Renal cortex interstitium (tissue), 11 donors: ENCODE data around the gene TJP3. TPM values are rescaled to one million over a fixed set of nuclear protein-coding genes. Genes with fewer than 3 reads are reported as not detected.

Experiments used
- DNase-seq, 11 donors: peaks; one replicate each; pipeline ENCODE4 v3.0.0-alpha.2; 2013; ENCODE audit warnings: low read depth in 9 of 11, low spot score in 4 of 11; ENCODE audit errors: extremely low read depth in 1 of 11
- polyA plus RNA-seq, 3 donors: library from polyadenylated mRNA; unstranded; fragments of 120-200 nt; gene quantifications; one replicate each; pipeline ENCODE4 v1.2.1, GENCODE V29; 2013; ENCODE audit not compliant: insufficient read length in 3 of 3

TJP3 gene
- polyA plus RNA-seq, 3 donors: 8.3 to 14.8 (median 11.1) TPM

DNA sequence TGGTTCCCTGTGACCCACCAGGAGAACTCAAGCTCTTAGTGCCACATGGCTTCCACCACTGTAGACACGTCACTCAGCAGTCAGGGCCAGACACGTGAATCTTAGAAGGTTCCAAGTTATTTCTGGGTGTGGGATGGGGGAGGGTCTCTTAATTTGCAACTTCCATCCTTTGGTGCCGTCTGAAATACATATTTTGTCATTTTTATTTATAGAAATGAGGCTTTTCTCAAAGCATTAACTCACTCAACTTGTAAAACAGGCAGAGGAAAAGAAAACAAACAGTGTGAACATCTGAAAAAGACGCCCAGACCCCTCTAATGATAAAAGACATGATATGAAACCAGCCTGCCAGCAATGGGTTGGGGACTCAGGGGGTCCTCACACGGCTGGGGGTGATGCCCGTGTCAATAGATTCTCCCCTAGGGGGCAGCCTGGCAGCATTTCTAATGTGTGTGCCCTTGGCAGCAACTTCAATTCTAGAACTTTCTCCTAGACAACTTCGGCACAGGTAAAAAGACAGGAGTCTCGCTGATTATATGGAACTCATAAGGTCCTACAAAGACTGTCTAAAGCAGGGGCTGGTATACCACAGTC is 23.3 kb upstream of the TJP3 start:
- DNase-seq: no peak

DNA sequence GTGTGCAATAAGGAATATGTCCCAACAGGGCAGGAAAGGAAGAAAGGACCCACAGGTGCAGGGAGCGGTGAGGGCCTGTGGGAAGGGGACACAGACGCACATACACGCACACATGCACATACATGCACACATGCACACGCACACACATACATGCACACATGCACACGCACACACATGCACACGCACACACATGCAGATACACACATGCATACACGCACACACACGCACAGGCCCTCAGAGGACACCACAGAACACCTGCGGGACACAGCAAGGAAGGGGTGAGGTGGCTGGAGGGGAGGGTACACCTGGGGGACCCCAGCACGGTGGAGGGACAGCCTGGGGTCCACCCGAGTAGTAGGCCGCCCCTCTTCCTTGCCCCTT is 20.8 kb upstream of the TJP3 start:
- DNase-seq: no peak

DNA sequence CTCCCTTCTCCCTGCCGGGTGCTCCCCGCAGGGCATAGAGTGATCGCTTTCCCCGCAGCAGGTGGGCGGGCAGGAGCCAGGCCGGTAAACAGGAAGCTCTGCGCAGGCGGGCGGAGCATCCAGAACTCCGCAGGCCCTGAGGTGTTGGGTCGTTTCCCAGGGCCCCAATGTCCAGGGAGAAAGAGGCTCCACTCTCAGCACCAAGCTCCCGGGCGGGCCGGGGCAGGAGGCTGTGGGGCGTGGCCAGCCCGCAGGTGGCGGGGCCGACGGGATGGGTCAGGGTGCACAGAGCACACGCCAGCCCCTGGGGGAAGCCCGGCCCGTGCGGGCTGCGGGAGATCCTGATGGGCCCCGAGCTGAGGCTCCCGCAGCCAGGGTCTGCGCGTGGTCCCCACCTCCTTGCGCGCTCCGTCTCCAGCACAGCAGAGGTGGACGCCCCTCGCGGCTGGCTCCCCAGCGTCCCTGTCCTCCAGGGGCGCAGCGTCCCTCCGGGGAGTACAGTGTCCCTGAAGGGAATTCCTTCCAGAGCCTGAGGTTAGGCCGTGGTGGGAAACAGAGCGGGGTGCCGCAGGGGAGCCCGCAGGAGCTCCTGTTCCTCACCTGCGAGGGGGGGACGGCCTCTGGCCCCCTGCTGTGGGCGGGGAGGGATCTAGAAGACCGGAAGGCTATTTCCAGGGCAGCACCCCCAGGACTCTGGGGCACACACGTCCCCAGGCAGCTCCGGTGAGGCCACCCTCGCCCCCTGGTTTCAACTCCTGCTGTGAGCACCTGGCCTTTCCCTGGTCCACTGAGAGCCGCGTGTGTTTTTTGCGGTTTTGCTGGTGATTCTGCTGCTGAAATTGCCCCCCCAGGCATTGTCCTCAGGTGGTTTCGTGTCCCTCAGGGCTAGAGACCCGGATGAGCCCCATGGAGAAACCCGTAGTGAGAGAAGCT is 20.1 kb upstream of the TJP3 start:
- no peak for DNase-seq

GRCh38 chr19:3690551-3691371 is 17.4 kb upstream of the TJP3 start:
- no peak for DNase-seq

- DNase-seq: no peak
Observed at GRCh38 chr19:3691372-3691716, 16.8 kb upstream of the TJP3 start.

GRCh38 chr19:3691726-3692125 is 16.5 kb upstream of the TJP3 start:
- DNase-seq: no peak

DNA sequence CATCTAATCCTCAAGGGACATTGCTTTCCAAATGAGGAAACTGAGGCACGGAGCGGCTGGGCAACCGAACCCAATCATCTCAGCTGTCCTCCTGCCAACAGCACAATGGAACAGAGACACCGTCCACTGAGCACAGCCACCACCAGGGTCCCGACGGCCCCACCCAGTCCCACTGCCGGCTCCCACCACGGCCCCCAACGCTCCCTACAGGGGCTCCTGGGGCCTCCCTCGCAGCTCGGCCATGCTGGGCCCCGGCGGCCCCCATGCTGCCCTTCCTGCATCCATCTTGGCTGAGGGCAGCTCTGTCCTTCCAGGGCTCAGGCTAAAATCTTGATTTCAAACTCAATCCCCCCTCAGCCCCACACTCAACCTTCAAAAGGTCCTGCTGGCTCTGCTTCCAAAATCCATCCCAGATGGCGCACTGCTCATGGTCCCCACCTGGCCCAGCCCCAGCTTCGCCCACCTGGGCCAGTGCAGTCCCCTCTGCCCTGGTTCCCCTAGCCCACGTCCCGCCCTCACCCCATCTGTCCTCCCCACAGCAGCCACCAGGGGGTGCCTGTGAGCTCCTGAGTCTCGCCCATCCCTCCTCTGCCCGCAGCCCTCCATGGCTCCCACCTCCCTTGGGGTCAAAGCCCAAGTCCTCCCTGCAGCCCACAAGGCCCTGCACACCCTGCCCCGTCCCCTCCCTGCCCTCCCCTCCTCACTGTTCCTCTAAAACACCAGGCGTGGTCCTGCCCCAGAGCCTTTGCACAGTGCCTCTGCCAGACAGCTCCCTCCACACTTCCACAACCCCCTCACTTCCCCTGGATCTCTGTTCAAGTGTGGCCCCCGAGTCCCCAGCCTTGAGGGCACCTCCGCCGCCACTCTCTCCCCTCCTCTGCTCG is 15.8 kb upstream of the TJP3 start:
- DNase-seq: no peak

DNA sequence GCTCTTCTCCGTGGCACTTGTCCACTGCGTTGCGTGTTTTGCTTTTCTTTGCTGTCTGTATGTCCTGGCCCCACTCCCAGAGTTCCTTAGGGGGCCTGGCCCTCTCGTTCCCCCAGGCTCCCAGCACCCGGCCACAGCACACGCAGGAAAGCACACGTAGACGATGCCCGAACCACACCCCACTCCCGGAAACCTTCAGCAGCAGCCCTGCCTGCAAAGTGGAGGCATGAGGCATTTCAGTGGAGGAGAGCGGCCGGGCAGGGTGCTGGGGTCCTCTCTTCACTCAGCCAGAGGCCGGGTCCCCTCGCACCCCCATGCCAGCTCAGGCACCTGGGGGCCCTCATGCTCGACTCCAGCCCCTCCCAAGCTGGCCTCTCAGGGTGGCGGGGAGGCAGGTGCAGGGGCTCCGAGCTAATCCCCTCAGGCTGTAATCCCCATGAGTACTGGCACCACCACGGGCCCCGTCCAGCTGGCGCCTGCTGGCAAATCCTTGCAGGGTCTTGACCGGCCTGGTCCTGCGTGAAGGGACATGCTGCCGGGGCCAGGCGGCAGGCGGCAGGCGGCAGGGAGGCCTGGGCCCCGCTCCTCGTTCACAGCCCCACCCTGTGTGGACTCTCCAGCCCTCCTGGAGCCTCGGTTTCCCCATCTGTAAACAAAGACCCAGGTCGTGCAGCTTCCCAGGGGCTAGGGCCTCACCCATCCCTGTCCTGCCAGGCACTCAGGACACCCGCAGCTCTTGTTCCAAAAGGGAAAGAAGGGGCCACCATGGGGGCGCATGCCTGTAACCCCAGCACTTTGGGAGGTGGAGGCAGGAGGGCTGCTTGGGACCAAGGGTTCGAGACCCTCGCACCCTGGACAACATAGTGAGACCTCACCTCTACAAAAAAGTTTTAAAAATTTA is 14.9 kb upstream of the TJP3 start:
- no peak for DNase-seq

DNA sequence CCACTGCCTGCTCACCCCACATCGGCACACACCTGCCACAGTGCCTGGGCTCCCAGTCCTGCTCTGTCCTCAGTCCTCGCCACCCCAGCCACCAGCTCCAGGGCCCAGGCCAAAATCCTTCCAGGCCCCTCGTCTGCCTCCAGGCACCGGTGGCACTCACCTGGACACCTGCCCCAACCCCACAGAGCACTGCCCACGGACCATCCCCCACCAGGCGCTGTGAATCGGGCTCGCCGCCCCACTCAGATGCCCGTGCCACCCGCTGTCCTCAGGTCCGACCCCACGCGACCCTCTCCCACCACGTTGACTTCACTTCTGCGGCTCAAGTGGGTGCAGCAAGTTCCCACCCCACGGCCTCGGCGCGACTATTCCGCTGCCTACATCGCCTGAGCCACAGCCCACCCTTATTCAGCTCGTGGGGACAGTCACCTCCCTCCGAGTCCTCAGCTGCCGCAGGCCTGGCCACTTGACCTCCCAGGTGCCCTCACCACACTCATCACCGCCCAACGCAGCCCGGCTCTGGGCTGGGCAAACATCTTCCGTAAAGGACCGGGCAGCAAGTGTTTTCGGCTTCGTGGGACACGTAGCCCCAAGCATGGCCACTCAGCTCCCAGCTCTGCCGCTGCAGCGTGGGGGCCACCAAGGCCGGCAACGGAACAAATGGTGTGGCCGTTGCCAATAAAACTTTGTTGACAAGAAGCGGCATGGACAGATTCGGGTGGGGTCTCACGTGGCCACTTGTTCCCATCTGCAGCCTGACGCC is 13.6 kb upstream of the TJP3 start:
- no peak for DNase-seq

GRCh38 chr19:3695124-3695733 is 13.0 kb upstream of the TJP3 start:
- no peak for DNase-seq

DNA sequence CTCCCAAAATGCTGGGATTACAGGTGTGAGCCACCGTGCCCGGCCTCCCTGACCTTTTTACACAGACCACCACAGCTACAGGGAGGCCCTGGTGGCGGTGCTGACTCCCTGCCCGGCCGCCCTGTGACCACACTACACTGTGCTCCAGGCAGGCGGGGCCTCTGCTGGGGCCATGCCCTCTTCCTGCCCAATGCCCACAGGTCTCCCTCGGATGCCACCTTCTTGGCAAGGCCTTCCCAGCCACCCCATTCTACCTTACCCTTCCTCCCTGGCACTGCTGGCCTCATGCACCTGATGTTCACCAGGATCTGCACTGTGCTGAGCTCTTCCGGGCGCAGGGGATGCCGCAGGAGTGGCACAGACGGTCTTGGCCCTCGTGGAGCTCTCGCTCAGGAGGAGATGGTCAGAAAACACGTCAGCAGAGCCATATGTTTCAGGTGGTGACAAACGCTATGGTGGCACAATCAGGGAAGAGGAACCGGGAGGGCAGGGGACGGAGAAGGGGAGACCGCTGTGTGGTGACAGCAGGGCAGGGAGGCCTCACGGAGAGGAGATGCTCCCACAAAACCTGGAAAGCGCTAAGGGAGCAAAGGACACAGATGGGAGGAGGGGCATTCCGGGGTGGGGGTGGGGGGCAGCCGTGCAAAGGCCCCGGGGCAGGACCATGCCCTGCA is 12.1 kb upstream of the TJP3 start:
- DNase-seq: no peak

DNA sequence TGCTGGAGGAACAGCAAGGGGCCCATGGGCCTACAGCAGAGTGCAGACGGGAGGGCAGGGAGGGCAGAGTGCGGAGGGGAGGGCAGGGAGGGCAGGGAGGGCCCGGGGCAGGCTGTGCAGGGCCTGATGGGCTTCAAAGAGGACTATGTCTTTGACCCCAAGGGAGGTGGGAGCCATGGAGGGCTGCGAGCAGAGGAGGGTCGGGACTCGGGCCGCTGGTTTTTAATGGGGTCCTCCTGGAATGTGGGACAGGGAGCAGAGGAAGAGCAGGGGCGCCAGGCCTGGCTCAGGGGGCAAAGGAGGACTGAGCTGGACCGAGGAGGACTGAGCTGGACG is 11.6 kb upstream of the TJP3 start:
- DNase-seq: no peak

GRCh38 chr19:3697094-3697493 is 11.1 kb upstream of the TJP3 start:
- DNase-seq: no peak

DNA sequence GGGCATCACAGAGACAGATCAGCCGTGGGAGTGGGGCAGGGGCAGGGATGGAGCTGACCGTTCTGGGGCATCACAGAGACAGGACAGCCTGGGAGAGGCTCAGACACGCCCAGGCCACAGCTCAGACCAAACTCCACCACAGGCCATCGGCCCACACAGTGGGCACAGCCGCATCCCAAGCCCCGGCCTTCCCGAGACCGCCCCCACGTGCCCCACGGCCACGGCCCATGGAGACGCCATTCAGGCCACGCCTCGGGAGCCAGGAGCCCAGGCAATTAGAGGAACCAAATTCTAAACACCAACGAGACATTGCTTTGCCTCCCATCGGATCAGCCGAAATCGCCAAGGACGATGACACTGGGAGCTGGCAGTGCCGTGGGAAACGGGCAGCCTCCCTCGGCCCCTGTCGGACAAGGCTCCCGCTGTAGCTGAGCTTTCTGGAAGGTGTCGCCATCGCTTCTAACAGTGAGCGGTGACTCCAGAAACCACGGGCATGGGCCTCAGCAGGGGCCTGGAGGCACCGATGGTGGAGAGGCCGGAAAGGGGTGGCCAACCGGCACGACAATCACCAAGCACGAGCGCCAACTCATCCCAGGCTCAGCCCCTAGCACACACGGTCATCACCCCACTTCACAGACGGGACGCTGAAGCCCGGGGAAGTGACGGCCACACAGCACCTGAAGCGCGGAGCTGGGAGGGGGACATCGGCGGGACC is 10.4 kb upstream of the TJP3 start:
- no peak for DNase-seq

- no peak for DNase-seq
Observed at GRCh38 chr19:3698386-3698950, 9.7 kb upstream of the TJP3 start.
